Tibial nerve (tissue), 4 donors: ENCODE results near the gene SLC35F1.

ENCODE experiments used
- EP300 ChIP-seq, 2 donors: sonication (generic); formaldehyde crosslinking; IDR thresholded peaks; one replicate each; pipeline ENCODE4 v1.6.1; 2017; ENCODE audit warnings: antibody characterized with exemption in 2 of 2, mild to moderate bottlenecking in 1 of 2
- POLR2A ChIP-seq, 2 donors: fragments of 450-650 bp; IDR thresholded peaks; one replicate each; pipeline ENCODE4 v1.6.1; 2017; ENCODE audit warnings: antibody characterized with exemption in 2 of 2, mild to moderate bottlenecking in 2 of 2, moderate library complexity in 2 of 2
- TF ChIP-seq, protein P1 (sequence below), 5 experiments: fragments of 200-600 bp in 3 of 5; fragments of 450-650 bp in 2 of 5; sonication (generic) in 3 of 5; IDR thresholded peaks; one replicate each; pipeline ENCODE4 v1.5.1; 2016 to 2019; ENCODE audit warnings: antibody characterized with exemption in 5 of 5, mild to moderate bottlenecking in 3 of 5, moderate library complexity in 2 of 5

DNA sequence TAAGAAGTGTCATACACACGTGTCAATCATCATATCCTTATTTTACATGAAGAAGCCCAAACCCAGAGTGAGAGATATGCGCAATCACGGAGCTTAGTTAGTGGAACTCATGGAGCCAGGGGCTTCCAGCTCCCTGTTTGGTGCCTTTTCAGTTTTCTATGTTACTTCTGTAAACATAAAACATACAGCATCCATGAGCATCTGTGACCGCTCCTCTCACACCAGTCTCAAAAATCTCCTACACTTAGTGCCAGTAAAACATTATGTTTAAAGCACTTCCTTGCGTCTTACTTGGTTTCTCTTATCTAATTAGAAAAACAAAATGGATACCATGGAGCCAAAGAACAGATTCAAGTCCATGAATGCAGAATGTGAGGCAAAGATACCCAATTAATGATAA lies 240.4 kb downstream of the SLC35F1 start:
- TF ChIP-seq POLR2A (IDR thresholded peaks at IDR 0.05) (no peak), EP300 (IDR thresholded peaks at IDR 0.05) (no peak)
- TF ChIP-seq, protein P1, sequence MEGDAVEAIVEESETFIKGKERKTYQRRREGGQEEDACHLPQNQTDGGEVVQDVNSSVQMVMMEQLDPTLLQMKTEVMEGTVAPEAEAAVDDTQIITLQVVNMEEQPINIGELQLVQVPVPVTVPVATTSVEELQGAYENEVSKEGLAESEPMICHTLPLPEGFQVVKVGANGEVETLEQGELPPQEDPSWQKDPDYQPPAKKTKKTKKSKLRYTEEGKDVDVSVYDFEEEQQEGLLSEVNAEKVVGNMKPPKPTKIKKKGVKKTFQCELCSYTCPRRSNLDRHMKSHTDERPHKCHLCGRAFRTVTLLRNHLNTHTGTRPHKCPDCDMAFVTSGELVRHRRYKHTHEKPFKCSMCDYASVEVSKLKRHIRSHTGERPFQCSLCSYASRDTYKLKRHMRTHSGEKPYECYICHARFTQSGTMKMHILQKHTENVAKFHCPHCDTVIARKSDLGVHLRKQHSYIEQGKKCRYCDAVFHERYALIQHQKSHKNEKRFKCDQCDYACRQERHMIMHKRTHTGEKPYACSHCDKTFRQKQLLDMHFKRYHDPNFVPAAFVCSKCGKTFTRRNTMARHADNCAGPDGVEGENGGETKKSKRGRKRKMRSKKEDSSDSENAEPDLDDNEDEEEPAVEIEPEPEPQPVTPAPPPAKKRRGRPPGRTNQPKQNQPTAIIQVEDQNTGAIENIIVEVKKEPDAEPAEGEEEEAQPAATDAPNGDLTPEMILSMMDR (IDR thresholded peaks at IDR 0.05) = no peak
